Measurements from ENCODE around the gene RPA4. TPM values are rescaled to one million over a fixed set of nuclear protein-coding genes. Genes with fewer than 3 reads are reported as not detected.

Gene RPA4
- total and polyA plus RNA-seq, 2 experiments from 2014 or later, result 1.0 to 1.4 TPM

DNA sequence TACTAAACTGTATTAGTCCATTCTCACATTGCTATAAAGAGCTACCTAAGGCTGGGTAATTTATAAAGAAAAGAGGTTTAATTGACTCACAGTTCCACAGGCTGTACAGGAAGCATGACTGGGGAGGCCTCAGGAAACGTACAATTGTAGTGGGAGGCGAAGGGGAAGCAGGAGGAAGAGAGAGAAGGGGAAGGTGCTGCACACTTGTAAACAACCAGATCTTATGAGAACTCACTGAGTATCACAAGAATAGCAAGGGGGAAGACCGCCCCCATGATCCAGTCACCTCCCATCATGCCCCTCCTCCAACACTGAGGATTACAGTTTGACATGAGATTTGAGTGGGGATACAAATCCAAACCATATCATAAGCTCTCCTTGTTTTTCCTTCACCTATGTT, 40.9 kb downstream of the RPA4 start (continued):
- TF ChIP-seq, protein P1, sequence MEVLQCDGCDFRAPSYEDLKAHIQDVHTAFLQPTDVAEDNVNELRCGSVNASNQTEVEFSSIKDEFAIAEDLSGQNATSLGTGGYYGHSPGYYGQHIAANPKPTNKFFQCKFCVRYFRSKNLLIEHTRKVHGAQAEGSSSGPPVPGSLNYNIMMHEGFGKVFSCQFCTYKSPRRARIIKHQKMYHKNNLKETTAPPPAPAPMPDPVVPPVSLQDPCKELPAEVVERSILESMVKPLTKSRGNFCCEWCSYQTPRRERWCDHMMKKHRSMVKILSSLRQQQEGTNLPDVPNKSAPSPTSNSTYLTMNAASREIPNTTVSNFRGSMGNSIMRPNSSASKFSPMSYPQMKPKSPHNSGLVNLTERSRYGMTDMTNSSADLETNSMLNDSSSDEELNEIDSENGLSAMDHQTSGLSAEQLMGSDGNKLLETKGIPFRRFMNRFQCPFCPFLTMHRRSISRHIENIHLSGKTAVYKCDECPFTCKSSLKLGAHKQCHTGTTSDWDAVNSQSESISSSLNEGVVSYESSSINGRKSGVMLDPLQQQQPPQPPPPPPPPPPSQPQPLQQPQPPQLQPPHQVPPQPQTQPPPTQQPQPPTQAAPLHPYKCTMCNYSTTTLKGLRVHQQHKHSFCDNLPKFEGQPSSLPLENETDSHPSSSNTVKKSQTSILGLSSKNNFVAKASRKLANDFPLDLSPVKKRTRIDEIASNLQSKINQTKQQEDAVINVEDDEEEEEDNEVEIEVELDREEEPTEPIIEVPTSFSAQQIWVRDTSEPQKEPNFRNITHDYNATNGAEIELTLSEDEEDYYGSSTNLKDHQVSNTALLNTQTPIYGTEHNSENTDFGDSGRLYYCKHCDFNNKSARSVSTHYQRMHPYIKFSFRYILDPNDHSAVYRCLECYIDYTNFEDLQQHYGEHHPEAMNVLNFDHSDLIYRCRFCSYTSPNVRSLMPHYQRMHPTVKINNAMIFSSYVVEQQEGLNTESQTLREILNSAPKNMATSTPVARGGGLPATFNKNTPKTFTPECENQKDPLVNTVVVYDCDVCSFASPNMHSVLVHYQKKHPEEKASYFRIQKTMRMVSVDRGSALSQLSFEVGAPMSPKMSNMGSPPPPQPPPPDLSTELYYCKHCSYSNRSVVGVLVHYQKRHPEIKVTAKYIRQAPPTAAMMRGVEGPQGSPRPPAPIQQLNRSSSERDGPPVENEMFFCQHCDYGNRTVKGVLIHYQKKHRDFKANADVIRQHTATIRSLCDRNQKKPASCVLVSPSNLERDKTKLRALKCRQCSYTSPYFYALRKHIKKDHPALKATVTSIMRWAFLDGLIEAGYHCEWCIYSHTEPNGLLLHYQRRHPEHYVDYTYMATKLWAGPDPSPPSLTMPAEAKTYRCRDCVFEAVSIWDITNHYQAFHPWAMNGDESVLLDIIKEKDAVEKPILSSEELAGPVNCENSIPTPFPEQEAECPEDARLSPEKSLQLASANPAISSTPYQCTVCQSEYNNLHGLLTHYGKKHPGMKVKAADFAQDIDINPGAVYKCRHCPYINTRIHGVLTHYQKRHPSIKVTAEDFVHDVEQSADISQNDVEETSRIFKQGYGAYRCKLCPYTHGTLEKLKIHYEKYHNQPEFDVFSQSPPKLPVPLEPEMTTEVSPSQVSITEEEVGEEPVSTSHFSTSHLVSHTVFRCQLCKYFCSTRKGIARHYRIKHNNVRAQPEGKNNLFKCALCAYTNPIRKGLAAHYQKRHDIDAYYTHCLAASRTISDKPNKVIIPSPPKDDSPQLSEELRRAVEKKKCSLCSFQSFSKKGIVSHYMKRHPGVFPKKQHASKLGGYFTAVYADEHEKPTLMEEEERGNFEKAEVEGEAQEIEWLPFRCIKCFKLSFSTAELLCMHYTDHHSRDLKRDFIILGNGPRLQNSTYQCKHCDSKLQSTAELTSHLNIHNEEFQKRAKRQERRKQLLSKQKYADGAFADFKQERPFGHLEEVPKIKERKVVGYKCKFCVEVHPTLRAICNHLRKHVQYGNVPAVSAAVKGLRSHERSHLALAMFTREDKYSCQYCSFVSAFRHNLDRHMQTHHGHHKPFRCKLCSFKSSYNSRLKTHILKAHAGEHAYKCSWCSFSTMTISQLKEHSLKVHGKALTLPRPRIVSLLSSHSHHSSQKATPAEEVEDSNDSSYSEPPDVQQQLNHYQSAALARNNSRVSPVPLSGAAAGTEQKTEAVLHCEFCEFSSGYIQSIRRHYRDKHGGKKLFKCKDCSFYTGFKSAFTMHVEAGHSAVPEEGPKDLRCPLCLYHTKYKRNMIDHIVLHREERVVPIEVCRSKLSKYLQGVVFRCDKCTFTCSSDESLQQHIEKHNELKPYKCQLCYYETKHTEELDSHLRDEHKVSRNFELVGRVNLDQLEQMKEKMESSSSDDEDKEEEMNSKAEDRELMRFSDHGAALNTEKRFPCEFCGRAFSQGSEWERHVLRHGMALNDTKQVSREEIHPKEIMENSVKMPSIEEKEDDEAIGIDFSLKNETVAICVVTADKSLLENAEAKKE (CRISPR knock-in tag; IDR thresholded peaks at IDR 0.05), result no peak
- TF ChIP-seq CREB1 (CRISPR knock-in tag; IDR thresholded peaks at IDR 0.05; ENCODE audit: low read depth), result no peak

DNA sequence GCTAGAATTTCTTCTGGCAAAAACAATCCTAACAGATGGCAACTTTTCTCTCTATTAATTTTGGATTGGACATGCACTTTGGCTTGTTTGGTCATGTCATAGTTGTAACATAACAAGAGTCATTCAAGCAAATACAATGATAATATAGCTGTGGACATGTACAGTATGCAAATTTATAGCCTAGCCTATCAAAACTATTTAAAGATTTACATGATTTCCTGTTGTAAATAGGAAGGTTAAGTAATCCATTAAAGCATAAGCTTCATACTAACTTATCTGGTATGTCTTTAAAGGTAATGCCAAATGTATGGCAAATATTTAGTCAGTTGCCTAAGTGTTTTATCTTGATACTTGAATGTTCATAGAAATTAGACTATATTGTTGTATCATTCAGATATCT, 45.3 kb downstream of the RPA4 start:
- H3K9me2 ChIP-seq (ENCODE audit: insufficient read depth), result no peaks in the 10 kb centered on the region
- Mint-ChIP-seq H3K27ac (no peak overlapping the region), H3K4me1 (peaks cover 4% of the 10 kb centered on the region; the same call in 1 of the 3 replicates), H3K9me3 (no peaks in the 10 kb centered on the region), H3K4me3 (no peak overlapping the region), H3K27me3 (ENCODE audit: insufficient read depth, low read depth, poor library complexity) (no peaks in the 10 kb centered on the region), H3K36me3 (ENCODE audit: low read depth) (no peaks in the 10 kb centered on the region)
- H3K36me3 ChIP-seq (ENCODE audit: insufficient read depth), result no peaks in the 10 kb centered on the region
- no peaks in the 10 kb centered on the region for H3F3A ChIP-seq (replicated peaks; ENCODE audit: low read depth)
- H2AFZ ChIP-seq, result no peak overlapping the region
- H4K20me1 ChIP-seq (replicated peaks; ENCODE audit: insufficient read depth), result no peaks in the 10 kb centered on the region
- H3K27me3 ChIP-seq (ENCODE audit: insufficient read depth), result no peaks in the 10 kb centered on the region
- no peak overlapping the region for H3K4me2 ChIP-seq
- H3K4me1 ChIP-seq (ENCODE audit: insufficient read depth), result peaks cover 8% of the 10 kb centered on the region; the same call in 1 of the 2 replicates
- no peak overlapping the region for H3K27ac ChIP-seq (ENCODE audit: low read depth)
- H3K4me3 ChIP-seq, result no peak overlapping the region
- ATAC-seq (no peak), DNase-seq (ENCODE audit: low spot score) (no peak)
- no peaks in the 10 kb centered on the region for H3K79me2 ChIP-seq (replicated peaks; ENCODE audit: insufficient read depth)
- TF ChIP-seq STAT1 (IDR thresholded peaks at IDR 0.05; ENCODE audit: unreplicated experiment) (no peak), ZNF331 (CRISPR knock-in tag; IDR thresholded peaks at IDR 0.05; ENCODE audit: low read depth) (no peak), JUNB (IDR thresholded peaks at IDR 0.05; ENCODE audit: unreplicated experiment) (no peak)
- TF ChIP-seq, protein P2, sequence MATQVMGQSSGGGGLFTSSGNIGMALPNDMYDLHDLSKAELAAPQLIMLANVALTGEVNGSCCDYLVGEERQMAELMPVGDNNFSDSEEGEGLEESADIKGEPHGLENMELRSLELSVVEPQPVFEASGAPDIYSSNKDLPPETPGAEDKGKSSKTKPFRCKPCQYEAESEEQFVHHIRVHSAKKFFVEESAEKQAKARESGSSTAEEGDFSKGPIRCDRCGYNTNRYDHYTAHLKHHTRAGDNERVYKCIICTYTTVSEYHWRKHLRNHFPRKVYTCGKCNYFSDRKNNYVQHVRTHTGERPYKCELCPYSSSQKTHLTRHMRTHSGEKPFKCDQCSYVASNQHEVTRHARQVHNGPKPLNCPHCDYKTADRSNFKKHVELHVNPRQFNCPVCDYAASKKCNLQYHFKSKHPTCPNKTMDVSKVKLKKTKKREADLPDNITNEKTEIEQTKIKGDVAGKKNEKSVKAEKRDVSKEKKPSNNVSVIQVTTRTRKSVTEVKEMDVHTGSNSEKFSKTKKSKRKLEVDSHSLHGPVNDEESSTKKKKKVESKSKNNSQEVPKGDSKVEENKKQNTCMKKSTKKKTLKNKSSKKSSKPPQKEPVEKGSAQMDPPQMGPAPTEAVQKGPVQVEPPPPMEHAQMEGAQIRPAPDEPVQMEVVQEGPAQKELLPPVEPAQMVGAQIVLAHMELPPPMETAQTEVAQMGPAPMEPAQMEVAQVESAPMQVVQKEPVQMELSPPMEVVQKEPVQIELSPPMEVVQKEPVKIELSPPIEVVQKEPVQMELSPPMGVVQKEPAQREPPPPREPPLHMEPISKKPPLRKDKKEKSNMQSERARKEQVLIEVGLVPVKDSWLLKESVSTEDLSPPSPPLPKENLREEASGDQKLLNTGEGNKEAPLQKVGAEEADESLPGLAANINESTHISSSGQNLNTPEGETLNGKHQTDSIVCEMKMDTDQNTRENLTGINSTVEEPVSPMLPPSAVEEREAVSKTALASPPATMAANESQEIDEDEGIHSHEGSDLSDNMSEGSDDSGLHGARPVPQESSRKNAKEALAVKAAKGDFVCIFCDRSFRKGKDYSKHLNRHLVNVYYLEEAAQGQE (IDR thresholded peaks at IDR 0.05; ENCODE audit: unreplicated experiment), result no peak
- TF ChIP-seq, protein P1 (CRISPR knock-in tag; IDR thresholded peaks at IDR 0.05), result no peak

Data from GM23338 (cell line).